ENCODE data around the gene REXO5.
A peak's percentile ranks its signal among the peaks of the same experiment; 100 is the strongest.

DNA sequence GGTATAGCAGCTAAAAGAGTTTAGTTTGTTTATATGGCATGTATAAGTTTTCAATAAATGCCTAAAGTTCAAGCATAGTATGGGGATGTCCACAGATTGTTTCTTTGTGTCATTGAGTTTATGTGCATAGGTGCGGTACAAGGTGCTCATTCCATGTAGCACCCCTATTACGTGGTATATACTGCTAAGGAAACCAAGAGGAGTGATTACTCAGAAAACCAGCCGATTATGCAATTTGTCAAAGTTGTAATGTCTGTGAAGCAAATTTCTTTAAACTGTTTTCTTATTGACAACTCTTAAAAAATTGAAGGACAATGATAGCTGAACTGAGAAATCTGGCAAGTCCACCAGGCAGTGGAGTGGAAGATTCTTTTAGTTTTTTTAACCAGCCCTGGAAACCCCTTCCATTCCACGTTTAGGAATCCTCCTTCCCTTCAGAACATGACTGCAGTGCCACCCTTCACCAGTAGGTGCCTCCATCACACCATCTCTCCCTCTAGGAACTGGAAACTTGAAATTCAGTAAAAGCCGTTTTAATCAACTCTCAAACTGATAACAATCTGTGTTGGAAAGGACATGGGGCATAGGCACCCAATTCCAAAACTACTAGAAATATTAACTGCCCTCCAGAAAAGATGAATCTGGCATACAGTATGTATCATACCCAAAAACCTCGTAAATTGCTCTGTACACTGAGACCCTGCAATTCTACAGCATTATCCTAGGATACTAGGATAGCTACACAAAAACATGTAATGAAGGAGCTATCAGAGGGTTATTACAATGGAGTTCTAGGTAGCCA lies 43.5 kb downstream of the REXO5 start:
- TF ChIP-seq, protein P1, sequence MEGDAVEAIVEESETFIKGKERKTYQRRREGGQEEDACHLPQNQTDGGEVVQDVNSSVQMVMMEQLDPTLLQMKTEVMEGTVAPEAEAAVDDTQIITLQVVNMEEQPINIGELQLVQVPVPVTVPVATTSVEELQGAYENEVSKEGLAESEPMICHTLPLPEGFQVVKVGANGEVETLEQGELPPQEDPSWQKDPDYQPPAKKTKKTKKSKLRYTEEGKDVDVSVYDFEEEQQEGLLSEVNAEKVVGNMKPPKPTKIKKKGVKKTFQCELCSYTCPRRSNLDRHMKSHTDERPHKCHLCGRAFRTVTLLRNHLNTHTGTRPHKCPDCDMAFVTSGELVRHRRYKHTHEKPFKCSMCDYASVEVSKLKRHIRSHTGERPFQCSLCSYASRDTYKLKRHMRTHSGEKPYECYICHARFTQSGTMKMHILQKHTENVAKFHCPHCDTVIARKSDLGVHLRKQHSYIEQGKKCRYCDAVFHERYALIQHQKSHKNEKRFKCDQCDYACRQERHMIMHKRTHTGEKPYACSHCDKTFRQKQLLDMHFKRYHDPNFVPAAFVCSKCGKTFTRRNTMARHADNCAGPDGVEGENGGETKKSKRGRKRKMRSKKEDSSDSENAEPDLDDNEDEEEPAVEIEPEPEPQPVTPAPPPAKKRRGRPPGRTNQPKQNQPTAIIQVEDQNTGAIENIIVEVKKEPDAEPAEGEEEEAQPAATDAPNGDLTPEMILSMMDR (IDR thresholded peaks at IDR 0.05), result peak; percentile 94 to 96 (median 96)
- TF ChIP-seq POLR2AphosphoS5 (IDR thresholded peaks at IDR 0.05) (peak in 1 of 3 donors; percentile 55), POLR2A (IDR thresholded peaks at IDR 0.05) (no peak)

All from breast epithelium (tissue), 3 donors.